ENCODE measurements around the gene CHCT1.

DNA sequence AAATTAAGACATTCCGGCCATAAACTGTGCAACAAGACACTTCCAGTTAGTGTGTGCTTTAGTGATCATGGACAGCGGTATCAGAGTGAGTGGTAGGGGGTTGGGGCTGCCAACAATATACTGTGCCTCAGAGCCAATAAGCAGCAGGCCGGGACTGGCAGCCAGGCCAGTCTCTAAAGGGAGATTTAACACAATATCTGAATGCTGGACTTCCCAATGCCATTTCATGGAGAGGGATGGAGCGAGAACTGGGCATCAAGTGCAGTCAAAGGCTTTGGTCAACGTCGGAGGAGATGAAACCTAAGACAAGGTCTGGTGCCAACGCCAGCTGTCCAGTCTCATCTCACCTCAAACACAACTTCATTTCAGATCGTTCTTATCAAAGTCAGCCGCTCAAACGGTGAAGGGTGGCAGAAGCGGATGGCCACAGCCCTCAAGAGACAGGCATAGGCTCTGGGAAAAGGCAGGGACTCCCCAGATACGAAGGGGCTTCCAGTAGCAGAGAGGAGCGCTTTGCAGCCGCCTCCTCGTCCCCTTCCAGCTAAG is 31.3 kb upstream of the CHCT1 start:
- TF ChIP-seq, protein P1, sequence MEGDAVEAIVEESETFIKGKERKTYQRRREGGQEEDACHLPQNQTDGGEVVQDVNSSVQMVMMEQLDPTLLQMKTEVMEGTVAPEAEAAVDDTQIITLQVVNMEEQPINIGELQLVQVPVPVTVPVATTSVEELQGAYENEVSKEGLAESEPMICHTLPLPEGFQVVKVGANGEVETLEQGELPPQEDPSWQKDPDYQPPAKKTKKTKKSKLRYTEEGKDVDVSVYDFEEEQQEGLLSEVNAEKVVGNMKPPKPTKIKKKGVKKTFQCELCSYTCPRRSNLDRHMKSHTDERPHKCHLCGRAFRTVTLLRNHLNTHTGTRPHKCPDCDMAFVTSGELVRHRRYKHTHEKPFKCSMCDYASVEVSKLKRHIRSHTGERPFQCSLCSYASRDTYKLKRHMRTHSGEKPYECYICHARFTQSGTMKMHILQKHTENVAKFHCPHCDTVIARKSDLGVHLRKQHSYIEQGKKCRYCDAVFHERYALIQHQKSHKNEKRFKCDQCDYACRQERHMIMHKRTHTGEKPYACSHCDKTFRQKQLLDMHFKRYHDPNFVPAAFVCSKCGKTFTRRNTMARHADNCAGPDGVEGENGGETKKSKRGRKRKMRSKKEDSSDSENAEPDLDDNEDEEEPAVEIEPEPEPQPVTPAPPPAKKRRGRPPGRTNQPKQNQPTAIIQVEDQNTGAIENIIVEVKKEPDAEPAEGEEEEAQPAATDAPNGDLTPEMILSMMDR (IDR thresholded peaks at IDR 0.05; ENCODE audit: low read length): no peak
- no peak for TF ChIP-seq EZH2 (IDR thresholded peaks at IDR 0.05; ENCODE audit: borderline replicate concordance, low read length)

All from OCI-LY1 (cell line).